Glutamatergic neuron (in vitro differentiated cells): Measurements from ENCODE around the gene MUC12. TPM values are rescaled to one million over a fixed set of nuclear protein-coding genes. Genes with fewer than 3 reads are reported as not detected.
"Not testable (repeated sequence)": the region's sequence is repeated elsewhere in the genome, so short reads cannot be mapped to it uniquely, and the experiment has no call there.

ENCODE experiments used
- DNase-seq: peaks from one replicate; pipeline ENCODE4 v3.0.0; 2022
- H3K27ac Mint-ChIP-seq: one replicate; pipeline ENCODE4 v1.8.0; 2020; ENCODE audit warnings: mild to moderate bottlenecking, mixed read lengths, inconsistent platforms; ENCODE audit not compliant: unreplicated experiment
- H3K27me3 Mint-ChIP-seq: one replicate; pipeline ENCODE4 v1.8.0; 2020; ENCODE audit warnings: mild to moderate bottlenecking, moderate library complexity, mixed read lengths, inconsistent platforms; ENCODE audit not compliant: unreplicated experiment
- H3K36me3 Mint-ChIP-seq: one replicate; pipeline ENCODE4 v1.8.0; 2020; ENCODE audit warnings: mild to moderate bottlenecking, mixed read lengths, inconsistent platforms; ENCODE audit not compliant: unreplicated experiment
- H3K4me1 Mint-ChIP-seq: one replicate; pipeline ENCODE4 v1.8.0; 2020; ENCODE audit warnings: mild to moderate bottlenecking, low read depth, mixed read lengths, inconsistent platforms; ENCODE audit not compliant: unreplicated experiment
- H3K4me3 Mint-ChIP-seq: one replicate; pipeline ENCODE4 v1.8.0; 2020; ENCODE audit warnings: mild to moderate bottlenecking, mixed read lengths, inconsistent platforms; ENCODE audit not compliant: unreplicated experiment
- H3K9me3 Mint-ChIP-seq: one replicate; pipeline ENCODE4 v1.8.0; 2020; ENCODE audit warnings: mild to moderate bottlenecking, moderate library complexity, mixed read lengths, inconsistent platforms; ENCODE audit not compliant: unreplicated experiment
- CTCF ChIP-seq: fragments of 200-600 bp; sonication (generic); IDR thresholded peaks from one replicate; pipeline ENCODE4 v1.5.0; 2021; ENCODE audit not compliant: partially characterized antibody, unreplicated experiment
- total RNA-seq: library from RNA; stranded (reverse); fragmentation: NEBNext Ultra II Directional; extraction: Animal tissue kit (Norgen Biotek cat#: 25700); gene quantifications from one replicate; pipeline ENCODE4 v1.2.1, GENCODE V29; 2021; ENCODE audit not compliant: unreplicated experiment

Gene MUC12
- total RNA-seq, 1 donor from 2014 or later: 1.0 TPM

- H3K27ac Mint-ChIP-seq, H3K4me3 Mint-ChIP-seq, H3K9me3 Mint-ChIP-seq, H3K36me3 Mint-ChIP-seq, H3K4me1 Mint-ChIP-seq, DNase-seq, H3K27me3 Mint-ChIP-seq: not testable (repeated sequence)
These were observed 38.0 kb downstream of the MUC12 start for GRCh38 chr7:101007361-101007760.

- Mint-ChIP-seq H3K36me3 (no peaks in the 10 kb centered on the region), H3K4me1 (no peaks in the 10 kb centered on the region), H3K27ac (no peak overlapping the region), H3K4me3 (no peak overlapping the region), H3K27me3 (no peaks in the 10 kb centered on the region), H3K9me3 (peaks cover 5% of the 10 kb centered on the region)
- TF ChIP-seq CTCF: no peak
- DNase-seq: no peak
These were observed 40.3 kb downstream of the MUC12 start for GRCh38 chr7:101009629-101010028.

- Mint-ChIP-seq H3K4me3 (no peak overlapping the region), H3K4me1 (no peaks in the 10 kb centered on the region), H3K36me3 (no peaks in the 10 kb centered on the region), H3K27me3 (peaks cover 2% of the 10 kb centered on the region), H3K9me3 (peaks cover 3% of the 10 kb centered on the region), H3K27ac (no peak overlapping the region)
- DNase-seq: no peak
- TF ChIP-seq CTCF: no peak
These were observed 43.6 kb downstream of the MUC12 start for GRCh38 chr7:101012931-101013330.

GRCh38 chr7:101015626-101016025, 46.3 kb downstream of the MUC12 start:
- Mint-ChIP-seq H3K36me3 (no peaks in the 10 kb centered on the region), H3K27ac (no peak overlapping the region), H3K4me3 (no peak overlapping the region), H3K4me1 (no peaks in the 10 kb centered on the region), H3K9me3 (peaks cover 3% of the 10 kb centered on the region), H3K27me3 (peaks cover 3% of the 10 kb centered on the region)
- no peak for DNase-seq
- no peak for TF ChIP-seq CTCF

- peak; percentile 73 for DNase-seq
- no peaks in the 10 kb centered on the region for H3K4me1 Mint-ChIP-seq
- peak overlapping the region; percentile 70 for H3K27ac Mint-ChIP-seq
- H3K36me3 Mint-ChIP-seq: no peaks in the 10 kb centered on the region
- TF ChIP-seq CTCF: no peak
- H3K4me3 Mint-ChIP-seq: peak overlapping the region; percentile 76
- peaks cover 9% of the 10 kb centered on the region for H3K27me3 Mint-ChIP-seq
- peaks cover 3% of the 10 kb centered on the region for H3K9me3 Mint-ChIP-seq
These were observed 47.9 kb downstream of the MUC12 start for GRCh38 chr7:101017064-101017777.
